ENCODE results near the gene EEF1AKMT4. TPM values are rescaled to one million over a fixed set of nuclear protein-coding genes. Genes with fewer than 3 reads are reported as not detected.
A peak's percentile ranks its signal among the peaks of the same experiment; 100 is the strongest.

The EEF1AKMT4 gene
- total RNA-seq, 1 donor from 2014 or later = 2.1 TPM

- Histone ChIP-seq H3K36me3 (ENCODE audit: control insufficient read depth in 3 of 3, insufficient read depth in 3 of 3, low read length in 3 of 3) (no peaks in the 10 kb centered on the region), H3K4me1 (ENCODE audit: control insufficient read depth in 3 of 3, insufficient read depth in 3 of 3, low read length in 3 of 3) (peaks cover 0 to 2% (median 0%) of the 10 kb centered on the region in 3 donors), H3K27ac (ENCODE audit: low read depth, low read length) (no peak overlapping the region), H3K9me3 (ENCODE audit: control insufficient read depth in 3 of 3, low read length in 3 of 3) (no peaks in the 10 kb centered on the region), H3K4me3 (ENCODE audit: low read length in 3 of 3) (peak overlapping the region in 1 of 3 donors; percentile 29), H3K27me3 (ENCODE audit: control insufficient read depth in 3 of 3, insufficient read depth in 3 of 3, low read length in 3 of 3) (peaks cover 26 to 40% (median 30%) of the 10 kb centered on the region in 3 donors), H3K9ac (ENCODE audit: low read depth in 1 of 3, low read length in 3 of 3) (peak overlapping the region in 1 of 3 donors; percentile 51)
Observed at GRCh38 chr3:184275381-184275701, 25.9 kb downstream of the EEF1AKMT4 start.

- Histone ChIP-seq H3K4me3 (ENCODE audit: low read length in 3 of 3) (peak within 1 kb of the TSS in 1 of 3 donors; percentile 29), H3K27me3 (ENCODE audit: control insufficient read depth in 3 of 3, insufficient read depth in 3 of 3, low read length in 3 of 3) (peaks cover 26 to 40% (median 30%) of the 10 kb centered on the region in 3 donors), H3K27ac (ENCODE audit: low read depth, low read length) (no peak within 1 kb of the TSS), H3K9ac (ENCODE audit: low read depth in 1 of 3, low read length in 3 of 3) (peak within 1 kb of the TSS in 1 of 3 donors; percentile 51), H3K4me1 (ENCODE audit: control insufficient read depth in 3 of 3, insufficient read depth in 3 of 3, low read length in 3 of 3) (peaks cover 0 to 2% (median 0%) of the 10 kb centered on the region in 3 donors), H3K36me3 (ENCODE audit: control insufficient read depth in 3 of 3, insufficient read depth in 3 of 3, low read length in 3 of 3) (no peaks in the 10 kb centered on the region), H3K9me3 (ENCODE audit: control insufficient read depth in 3 of 3, low read length in 3 of 3) (no peaks in the 10 kb centered on the region)
Observed at GRCh38 chr3:184275961-184276910, 26.8 kb downstream of the EEF1AKMT4 start, which contains the start of gene ECE2. ECE2 (plus strand) TSS chr3:184276022; CDS start chr3:184276154, 132 bp downstream.

- Histone ChIP-seq H3K27me3 (ENCODE audit: control insufficient read depth in 3 of 3, insufficient read depth in 3 of 3, low read length in 3 of 3) (peaks cover 26 to 40% (median 30%) of the 10 kb centered on the region in 3 donors), H3K4me3 (ENCODE audit: low read length in 3 of 3) (no peak overlapping the region), H3K9ac (ENCODE audit: low read depth in 1 of 3, low read length in 3 of 3) (no peak overlapping the region), H3K9me3 (ENCODE audit: control insufficient read depth in 3 of 3, low read length in 3 of 3) (no peaks in the 10 kb centered on the region), H3K36me3 (ENCODE audit: control insufficient read depth in 3 of 3, insufficient read depth in 3 of 3, low read length in 3 of 3) (no peaks in the 10 kb centered on the region), H3K27ac (ENCODE audit: low read depth, low read length) (no peak overlapping the region), H3K4me1 (ENCODE audit: control insufficient read depth in 3 of 3, insufficient read depth in 3 of 3, low read length in 3 of 3) (peaks cover 0 to 2% (median 0%) of the 10 kb centered on the region in 3 donors)
Observed at GRCh38 chr3:184277366-184277765, 27.9 kb downstream of the EEF1AKMT4 start.

GRCh38 chr3:184282941-184283340 is 33.5 kb downstream of the EEF1AKMT4 start:
- no peaks in the 10 kb centered on the region for H3K36me3 ChIP-seq (ENCODE audit: control insufficient read depth in 3 of 3, insufficient read depth in 3 of 3, low read length in 3 of 3)
- no peak overlapping the region for H3K27ac ChIP-seq (ENCODE audit: low read depth, low read length)
- H3K9me3 ChIP-seq (ENCODE audit: control insufficient read depth in 3 of 3, low read length in 3 of 3) = no peaks in the 10 kb centered on the region
- H3K27me3 ChIP-seq (ENCODE audit: control insufficient read depth in 3 of 3, insufficient read depth in 3 of 3, low read length in 3 of 3) = peaks cover under 1 to 8% (median 5%) of the 10 kb centered on the region in 3 donors
- H3K9ac ChIP-seq (ENCODE audit: low read depth in 1 of 3, low read length in 3 of 3) = no peak overlapping the region
- no peak overlapping the region for H3K4me3 ChIP-seq (ENCODE audit: low read length in 3 of 3)
- no peaks in the 10 kb centered on the region for H3K4me1 ChIP-seq (ENCODE audit: control insufficient read depth in 3 of 3, insufficient read depth in 3 of 3, low read length in 3 of 3)

- no peak overlapping the region for H3K27ac ChIP-seq (ENCODE audit: low read depth, low read length)
Observed at GRCh38 chr3:184283681-184284080, 34.2 kb downstream of the EEF1AKMT4 start.

GRCh38 chr3:184284696-184285095 is 35.2 kb downstream of the EEF1AKMT4 start:
- Histone ChIP-seq H3K27ac (ENCODE audit: low read depth, low read length) (no peak overlapping the region), H3K4me3 (ENCODE audit: low read length in 3 of 3) (no peak overlapping the region), H3K9ac (ENCODE audit: low read depth in 1 of 3, low read length in 3 of 3) (no peak overlapping the region), H3K36me3 (ENCODE audit: control insufficient read depth in 3 of 3, insufficient read depth in 3 of 3, low read length in 3 of 3) (no peaks in the 10 kb centered on the region), H3K9me3 (ENCODE audit: control insufficient read depth in 3 of 3, low read length in 3 of 3) (no peaks in the 10 kb centered on the region), H3K4me1 (ENCODE audit: control insufficient read depth in 3 of 3, insufficient read depth in 3 of 3, low read length in 3 of 3) (no peaks in the 10 kb centered on the region), H3K27me3 (ENCODE audit: control insufficient read depth in 3 of 3, insufficient read depth in 3 of 3, low read length in 3 of 3) (peaks cover 0 to 7% (median 6%) of the 10 kb centered on the region in 3 donors)

More at GRCh38 chr3:184283681-184284080, 34.2 kb downstream of the EEF1AKMT4 start:
- H3K9me3 ChIP-seq (ENCODE audit: control insufficient read depth in 3 of 3, low read length in 3 of 3) = no peaks in the 10 kb centered on the region
- H3K27me3 ChIP-seq (ENCODE audit: control insufficient read depth in 3 of 3, insufficient read depth in 3 of 3, low read length in 3 of 3) = peaks cover 0 to 7% (median 3%) of the 10 kb centered on the region in 3 donors
- no peaks in the 10 kb centered on the region for H3K36me3 ChIP-seq (ENCODE audit: control insufficient read depth in 3 of 3, insufficient read depth in 3 of 3, low read length in 3 of 3)
- H3K9ac ChIP-seq (ENCODE audit: low read depth in 1 of 3, low read length in 3 of 3) = no peak overlapping the region
- no peak overlapping the region for H3K4me3 ChIP-seq (ENCODE audit: low read length in 3 of 3)
- H3K4me1 ChIP-seq (ENCODE audit: control insufficient read depth in 3 of 3, insufficient read depth in 3 of 3, low read length in 3 of 3) = no peaks in the 10 kb centered on the region

- Histone ChIP-seq H3K4me1 (ENCODE audit: control insufficient read depth in 3 of 3, insufficient read depth in 3 of 3, low read length in 3 of 3) (no peaks in the 10 kb centered on the region), H3K9ac (ENCODE audit: low read depth in 1 of 3, low read length in 3 of 3) (no peak overlapping the region), H3K9me3 (ENCODE audit: control insufficient read depth in 3 of 3, low read length in 3 of 3) (no peaks in the 10 kb centered on the region), H3K27me3 (ENCODE audit: control insufficient read depth in 3 of 3, insufficient read depth in 3 of 3, low read length in 3 of 3) (peaks cover 0 to 6% (median 5%) of the 10 kb centered on the region in 3 donors), H3K4me3 (ENCODE audit: low read length in 3 of 3) (no peak overlapping the region), H3K36me3 (ENCODE audit: control insufficient read depth in 3 of 3, insufficient read depth in 3 of 3, low read length in 3 of 3) (no peaks in the 10 kb centered on the region), H3K27ac (ENCODE audit: low read depth, low read length) (no peak overlapping the region)
Observed at GRCh38 chr3:184289426-184289938, 40.0 kb downstream of the EEF1AKMT4 start.

- Histone ChIP-seq H3K27me3 (ENCODE audit: control insufficient read depth in 3 of 3, insufficient read depth in 3 of 3, low read length in 3 of 3) (peaks cover 0 to 6% (median 5%) of the 10 kb centered on the region in 3 donors), H3K4me1 (ENCODE audit: control insufficient read depth in 3 of 3, insufficient read depth in 3 of 3, low read length in 3 of 3) (no peaks in the 10 kb centered on the region), H3K27ac (ENCODE audit: low read depth, low read length) (no peak overlapping the region), H3K9ac (ENCODE audit: low read depth in 1 of 3, low read length in 3 of 3) (no peak overlapping the region), H3K36me3 (ENCODE audit: control insufficient read depth in 3 of 3, insufficient read depth in 3 of 3, low read length in 3 of 3) (no peaks in the 10 kb centered on the region), H3K4me3 (ENCODE audit: low read length in 3 of 3) (no peak overlapping the region), H3K9me3 (ENCODE audit: control insufficient read depth in 3 of 3, low read length in 3 of 3) (no peaks in the 10 kb centered on the region)
Observed at GRCh38 chr3:184290331-184290730, 40.9 kb downstream of the EEF1AKMT4 start.

GRCh38 chr3:184291044-184291737 is 41.7 kb downstream of the EEF1AKMT4 start:
- Histone ChIP-seq H3K4me3 (ENCODE audit: low read length in 3 of 3) (no peak overlapping the region), H3K36me3 (ENCODE audit: control insufficient read depth in 3 of 3, insufficient read depth in 3 of 3, low read length in 3 of 3) (no peaks in the 10 kb centered on the region), H3K27me3 (ENCODE audit: control insufficient read depth in 3 of 3, insufficient read depth in 3 of 3, low read length in 3 of 3) (peaks cover 0 to 5% (median 4%) of the 10 kb centered on the region in 3 donors), H3K9me3 (ENCODE audit: control insufficient read depth in 3 of 3, low read length in 3 of 3) (no peaks in the 10 kb centered on the region), H3K9ac (ENCODE audit: low read depth in 1 of 3, low read length in 3 of 3) (no peak overlapping the region), H3K4me1 (ENCODE audit: control insufficient read depth in 3 of 3, insufficient read depth in 3 of 3, low read length in 3 of 3) (no peaks in the 10 kb centered on the region), H3K27ac (ENCODE audit: low read depth, low read length) (no peak overlapping the region)
